HEK293 (cell line): ENCODE data around the gene CENPO.

Experiments
- CTCF ChIA-PET: fragments of 350-600 bp; formaldehyde crosslinking; extraction: SDS; loops from one replicate; lab custom pipeline; 2021; ENCODE audit warnings: antibody characterized with exemption; lab: Yijun Ruan, JAX
- POLR2A ChIA-PET: fragments of 300-600 bp; formaldehyde crosslinking; extraction: SDS; loops from one replicate; lab custom pipeline; 2020; ENCODE audit warnings: antibody characterized with exemption, inconsistent platforms; lab: Yijun Ruan, JAX
- H3K27ac ChIP-seq: fragments of 200-500 bp; sonication (Bioruptor generic); 2 replicates; pipeline ENCODE4 v1.5.1; 2014; ENCODE audit warnings: low read depth, low read length, control low read depth, inconsistent platforms; ENCODE audit errors: extremely low read depth
- H3K36me3 ChIP-seq, 2 experiments: fragments of 200-500 bp in 1 of 2; sonication (Bioruptor generic) in 1 of 2; 1 replicate in 1 of 2; 2 replicates in 1 of 2; pipeline ENCODE4 v1.5.1; 2014 to 2017; ENCODE audit warnings: inconsistent platforms in 2 of 2, low read length in 2 of 2; ENCODE audit not compliant: control insufficient read depth in 2 of 2, insufficient read depth in 1 of 2
- H3K4me1 ChIP-seq: fragments of 200-500 bp; sonication (Bioruptor generic); 2 replicates; pipeline ENCODE4 v1.5.1; 2014; ENCODE audit warnings: mild to moderate bottlenecking, low read length, inconsistent platforms; ENCODE audit not compliant: control insufficient read depth, insufficient read depth
- H3K4me3 ChIP-seq: 2 replicates; pipeline ENCODE4 v1.5.1; 2011; ENCODE audit warnings: low read depth, mild to moderate bottlenecking, control low read depth, low read length, moderate library complexity
- H3K9me3 ChIP-seq: fragments of 200-500 bp; sonication (Bioruptor generic); 2 replicates; pipeline ENCODE4 v1.5.1; 2014; ENCODE audit warnings: low read depth, low read length, inconsistent platforms; ENCODE audit not compliant: control insufficient read depth, insufficient read depth
- GLIS2 ChIP-seq: fragments of 450-650 bp; formaldehyde crosslinking; IDR thresholded peaks from 2 replicates; pipeline ENCODE4 v1.5.1; 2016; ENCODE audit warnings: missing biosample characterization, missing genetic modification characterization
- OSR2 ChIP-seq: fragments of 450-650 bp; formaldehyde crosslinking; IDR thresholded peaks from 2 replicates; pipeline ENCODE4 v1.5.1; 2016; ENCODE audit warnings: missing biosample characterization, missing genetic modification characterization
- PRDM2 ChIP-seq: fragments of 450-650 bp; formaldehyde crosslinking; IDR thresholded peaks from 2 replicates; pipeline ENCODE4 v1.5.1; 2016; ENCODE audit warnings: missing biosample characterization, missing genetic modification characterization, borderline replicate concordance
- PRDM6 ChIP-seq: fragments of 450-650 bp; formaldehyde crosslinking; IDR thresholded peaks from 2 replicates; pipeline ENCODE4 v1.5.1; 2017; ENCODE audit warnings: missing biosample characterization, missing genetic modification characterization
- SETDB1 ChIP-seq: IDR thresholded peaks from one replicate; pipeline ENCODE4 v1.6.1; 2017; ENCODE audit warnings: mild to moderate bottlenecking, low read length, moderate library complexity, mixed read lengths; ENCODE audit not compliant: insufficient read length
- TRIM28 ChIP-seq: IDR thresholded peaks from 2 replicates; pipeline ENCODE4 v1.6.1; 2011; ENCODE audit warnings: low read length, control low read depth, borderline replicate concordance
- ZBTB44 ChIP-seq: fragments of 450-650 bp; IDR thresholded peaks from 2 replicates; pipeline ENCODE4 v1.5.1; 2018; ENCODE audit warnings: missing biosample characterization, mild to moderate bottlenecking, missing genetic modification characterization
- ZFP37 ChIP-seq: fragments of 450-650 bp; formaldehyde crosslinking; IDR thresholded peaks from 2 replicates; pipeline ENCODE4 v1.5.1; 2016; ENCODE audit warnings: missing biosample characterization, missing genetic modification characterization
- ZFP41 ChIP-seq: fragments of 450-650 bp; formaldehyde crosslinking; IDR thresholded peaks from 2 replicates; pipeline ENCODE4 v1.5.1; 2016; ENCODE audit warnings: missing biosample characterization, missing genetic modification characterization, borderline replicate concordance
- ZIC2 ChIP-seq: fragments of 450-650 bp; formaldehyde crosslinking; IDR thresholded peaks from 2 replicates; pipeline ENCODE4 v1.5.1; 2016; ENCODE audit warnings: missing biosample characterization, missing genetic modification characterization
- ZNF211 ChIP-seq: fragments of 450-650 bp; formaldehyde crosslinking; IDR thresholded peaks from 2 replicates; pipeline ENCODE4 v1.5.1; 2016; ENCODE audit warnings: low read depth, missing biosample characterization, missing genetic modification characterization
- ZNF239 ChIP-seq: fragments of 450-650 bp; formaldehyde crosslinking; IDR thresholded peaks from 2 replicates; pipeline ENCODE4 v1.5.1; 2016; ENCODE audit warnings: missing biosample characterization, missing genetic modification characterization
- ZNF26 ChIP-seq: fragments of 450-650 bp; formaldehyde crosslinking; IDR thresholded peaks from 2 replicates; pipeline ENCODE4 v1.5.1; 2016; ENCODE audit warnings: missing biosample characterization, missing genetic modification characterization
- ZNF335 ChIP-seq: fragments of 450-650 bp; formaldehyde crosslinking; conservative IDR thresholded peaks from 2 replicates; pipeline ENCODE4 v1.5.1; 2016; ENCODE audit warnings: missing biosample characterization, missing genetic modification characterization
- ZNF354C ChIP-seq: fragments of 450-650 bp; formaldehyde crosslinking; IDR thresholded peaks from 2 replicates; pipeline ENCODE4 v1.5.1; 2016; ENCODE audit warnings: missing biosample characterization, missing genetic modification characterization, low read depth, borderline replicate concordance
- ZNF404 ChIP-seq: fragments of 450-650 bp; formaldehyde crosslinking; IDR thresholded peaks from 2 replicates; pipeline ENCODE4 v1.5.1; 2017; ENCODE audit warnings: missing biosample characterization, missing genetic modification characterization
- ZNF423 ChIP-seq: fragments of 450-650 bp; formaldehyde crosslinking; IDR thresholded peaks from 2 replicates; pipeline ENCODE4 v1.5.1; 2016; ENCODE audit warnings: missing biosample characterization, missing genetic modification characterization
- ZNF473 ChIP-seq: fragments of 450-650 bp; formaldehyde crosslinking; IDR thresholded peaks from 2 replicates; pipeline ENCODE4 v1.5.1; 2017; ENCODE audit warnings: missing biosample characterization, missing genetic modification characterization
- ZNF555 ChIP-seq: fragments of 450-650 bp; formaldehyde crosslinking; conservative IDR thresholded peaks from 2 replicates; pipeline ENCODE4 v1.5.1; 2017; ENCODE audit warnings: missing biosample characterization, mild to moderate bottlenecking, missing genetic modification characterization, inconsistent platforms
- ZNF558 ChIP-seq: fragments of 450-650 bp; formaldehyde crosslinking; IDR thresholded peaks from 2 replicates; pipeline ENCODE4 v1.5.1; 2016; ENCODE audit warnings: missing biosample characterization, missing genetic modification characterization
- ZNF561 ChIP-seq: fragments of 450-650 bp; IDR thresholded peaks from 2 replicates; pipeline ENCODE4 v1.5.1; 2018; ENCODE audit warnings: missing biosample characterization, missing genetic modification characterization, borderline replicate concordance
- ZNF76 ChIP-seq: fragments of 450-650 bp; formaldehyde crosslinking; IDR thresholded peaks from 2 replicates; pipeline ENCODE4; 2016; ENCODE audit warnings: low read depth, missing biosample characterization, missing genetic modification characterization, borderline replicate concordance
- ZNF768 ChIP-seq: fragments of 450-650 bp; formaldehyde crosslinking; IDR thresholded peaks from 2 replicates; pipeline ENCODE4 v1.5.1; 2018; ENCODE audit warnings: missing biosample characterization, mild to moderate bottlenecking, missing genetic modification characterization
- ZSCAN18 ChIP-seq: fragments of 450-650 bp; formaldehyde crosslinking; IDR thresholded peaks from 2 replicates; pipeline ENCODE4 v1.5.1; 2016; ENCODE audit warnings: missing biosample characterization, missing genetic modification characterization
- ZSCAN23 ChIP-seq: fragments of 450-650 bp; formaldehyde crosslinking; IDR thresholded peaks from 2 replicates; pipeline ENCODE4 v1.5.1; 2016; ENCODE audit warnings: missing biosample characterization, missing genetic modification characterization

The CENPO gene

GRCh38 chr2:24861500-24861899 is 68.3 kb downstream of the CENPO start:
- ChIA-PET CTCF (no interaction called here), POLR2A (no interaction called here)
- no peak overlapping the region for H3K4me3 ChIP-seq
- no peak overlapping the region for H3K27ac ChIP-seq
- H3K4me1 ChIP-seq, result no peaks in the 10 kb centered on the region
- no peaks in the 10 kb centered on the region for H3K9me3 ChIP-seq
- TF ChIP-seq GLIS2 (tag by site-specific recombination) (no peak), ZIC2 (tag by site-specific recombination) (no peak), ZNF211 (tag by site-specific recombination) (no peak), ZNF404 (no peak), ZNF76 (tag by site-specific recombination) (no peak), ZSCAN18 (no peak), ZNF555 (tag by site-specific recombination) (no peak), SETDB1 (no peak), ZBTB44 (tag by site-specific recombination) (no peak), ZNF26 (tag by site-specific recombination) (no peak), ZSCAN23 (tag by site-specific recombination) (no peak), PRDM6 (tag by site-specific recombination) (no peak), ZFP37 (tag by site-specific recombination) (no peak)
- H3K36me3 ChIP-seq, result peaks cover 0 to 21% of the 10 kb centered on the region in 2 experiments; a peak in 2 of 3 replicates

- peaks cover 4 to 18% of the 10 kb centered on the region in 2 experiments for H3K36me3 ChIP-seq
- H3K4me3 ChIP-seq, result no peak overlapping the region
- H3K4me1 ChIP-seq, result no peaks in the 10 kb centered on the region; the same call in 1 of the 2 replicates
- no peaks in the 10 kb centered on the region for H3K9me3 ChIP-seq
- H3K27ac ChIP-seq, result no peak overlapping the region
- POLR2A ChIA-PET, result no interaction called here
- CTCF ChIA-PET, result no interaction called here
- TF ChIP-seq ZNF423 (tag by site-specific recombination) (no peak), ZNF768 (no peak), TRIM28 (no peak), ZNF558 (tag by site-specific recombination) (no peak), PRDM2 (no peak), OSR2 (no peak), ZNF473 (tag by site-specific recombination) (no peak), ZNF335 (no peak), ZNF239 (tag by site-specific recombination) (no peak), ZFP41 (tag by site-specific recombination) (no peak), ZNF561 (no peak), ZNF354C (tag by site-specific recombination) (no peak)
These were observed 70.4 kb downstream of the CENPO start for GRCh38 chr2:24863641-24864040.
